HepG2 (cell line): ENCODE results near the gene SIRPB2. TPM values are rescaled to one million over a fixed set of nuclear protein-coding genes. Genes with fewer than 3 reads are reported as not detected.

ENCODE experiments used
- ATAC-seq: fragments of 200-7000 bp; cut with Tn5 transposase; 3 replicates; pipeline ENCODE4 v1.9.1; 2020; ENCODE audit warnings: mild to moderate bottlenecking, moderate library complexity
- BruUV-seq: library from RNA; stranded (reverse); fragments of 400-500 nt; replicated peaks from 2 replicates; lab custom pipeline; 2021; lab: Mats Ljungman, UMichigan
- CTCF ChIA-PET: fragments of 300-600 bp; formaldehyde crosslinking; extraction: SDS; loops from one replicate; lab custom pipeline; 2021; ENCODE audit warnings: low total read pairs, inconsistent platforms, low intra/inter-chr PET ratio; lab: Yijun Ruan, JAX
- POLR2A ChIA-PET: fragments of 350-600 bp; sonication (Branson Sonifier 250); formaldehyde crosslinking; loops from one replicate; lab custom pipeline; 2020; ENCODE audit warnings: antibody characterized with exemption, inconsistent platforms; lab: Yijun Ruan, JAX
- DNase-seq: peaks from one replicate; pipeline ENCODE4 v3.0.0-alpha.2; 2015; ENCODE audit warnings: low spot score
- FAIRE-seq: peaks from 3 replicates; lab custom pipeline; 2011; peaks lifted over from hg19 to GRCh38; lab: Jason Lieb, UNC
- H2AFZ ChIP-seq: one replicate; pipeline ENCODE4 v1.6.1; 2011; ENCODE audit warnings: low read length, inconsistent platforms
- H3K27ac ChIP-seq: fragments of 300-600 bp; 3 replicates; pipeline ENCODE4 v1.8.0; 2011; ENCODE audit warnings: mixed run types, mild to moderate bottlenecking, mixed read lengths, low read length, inconsistent platforms; ENCODE audit not compliant: insufficient read depth; ENCODE audit errors: extremely low read length
- H3K27me3 ChIP-seq, 2 experiments: fragments of 200-600 bp in 1 of 2; 2 replicates in 1 of 2; 3 replicates in 1 of 2; pipeline versions ENCODE4 v1.6.0 to v1.8.0; 2011; ENCODE audit warnings: low read length in 2 of 2, mild to moderate bottlenecking in 2 of 2, moderate library complexity in 2 of 2, inconsistent platforms in 1 of 2; ENCODE audit not compliant: insufficient read depth in 2 of 2, control insufficient read depth in 1 of 2
- H3K36me3 ChIP-seq, 2 experiments: fragments of 200-600 bp in 1 of 2; replicated peaks in 1 of 2; 2 replicates in 1 of 2; 3 replicates in 1 of 2; pipeline versions ENCODE4 v1.5.1 to v1.8.0; 2011; ENCODE audit warnings: low read length in 2 of 2, inconsistent platforms in 1 of 2; ENCODE audit not compliant: insufficient read depth in 2 of 2, control insufficient read depth in 1 of 2
- H3K4me1 ChIP-seq: 2 replicates; pipeline ENCODE4 v1.5.1; 2012; ENCODE audit warnings: low read length, inconsistent platforms; ENCODE audit not compliant: insufficient read depth
- H3K4me2 ChIP-seq: 2 replicates; pipeline ENCODE4 v1.6.0; 2011; ENCODE audit warnings: low read depth, low read length, inconsistent platforms
- H3K4me3 ChIP-seq, 3 experiments: fragments of 200-600 bp in 1 of 3; sonication (generic), shearing (Covaris generic) in 1 of 3; replicated peaks in 1 of 3; 2 replicates each; pipeline ENCODE4 v1.5.1; 2011 to 2016; ENCODE audit warnings: low read length in 3 of 3, inconsistent platforms in 2 of 3, low read depth in 2 of 3, mild to moderate bottlenecking in 2 of 3, control low read depth in 1 of 3, mixed read lengths in 1 of 3; ENCODE audit not compliant: insufficient read depth in 1 of 3
- H3K79me2 ChIP-seq: one replicate; pipeline ENCODE4 v1.6.1; 2011; ENCODE audit warnings: low read length, inconsistent platforms; ENCODE audit not compliant: insufficient read depth
- H3K9ac ChIP-seq: 2 replicates; pipeline ENCODE4 v1.6.0; 2011; ENCODE audit warnings: mild to moderate bottlenecking, low read depth, low read length, inconsistent platforms; ENCODE audit not compliant: insufficient read depth
- H3K9me3 ChIP-seq: 2 replicates; pipeline ENCODE4 v1.5.1; 2012; ENCODE audit warnings: mild to moderate bottlenecking, low read length
- H4K20me1 ChIP-seq: 2 replicates; pipeline ENCODE4 v1.6.0; 2011; ENCODE audit warnings: inconsistent platforms, mild to moderate bottlenecking, low read length, moderate library complexity; ENCODE audit not compliant: insufficient read depth
- ASH2L ChIP-seq: fragments of 300-600, 200-600 bp; sonication (generic); IDR thresholded peaks from 2 replicates; pipeline ENCODE4 v1.7.0; 2017; ENCODE audit warnings: low read depth, mild to moderate bottlenecking, moderate library complexity, mixed read lengths, low read length; ENCODE audit not compliant: insufficient read length
- CCAR2 ChIP-seq: fragments of 200-400 bp; formaldehyde crosslinking; optimal IDR thresholded peaks from 2 replicates; pipeline ENCODE3; 2018; ENCODE audit warnings: low read depth, mild to moderate bottlenecking, low read length, moderate library complexity
- CHD4 ChIP-seq: fragments of 200-600 bp; sonication (generic); IDR thresholded peaks from 2 replicates; pipeline ENCODE4 v1.7.0; 2017; ENCODE audit warnings: mild to moderate bottlenecking, low read length, borderline replicate concordance
- GFI1 ChIP-seq: sonication (generic); formaldehyde crosslinking; IDR thresholded peaks from 2 replicates; pipeline ENCODE4 v1.5.0; 2020; ENCODE audit warnings: missing genetic modification reagents, mild to moderate bottlenecking, borderline replicate concordance
- SOX6 ChIP-seq, 2 experiments: fragments of 450-650 bp in 1 of 2; sonication (generic) in 1 of 2; formaldehyde crosslinking in 1 of 2; IDR thresholded peaks; 2 replicates each; pipeline versions ENCODE4 v1.4.0 to v1.6.1; 2017 to 2020; ENCODE audit warnings: antibody characterized with exemption in 1 of 2, mild to moderate bottlenecking in 1 of 2, missing genetic modification reagents in 1 of 2
- ZNF335 ChIP-seq: sonication (generic); formaldehyde crosslinking; IDR thresholded peaks from 2 replicates; pipeline ENCODE4 v1.4.0; 2020; ENCODE audit warnings: missing genetic modification reagents
- ZNF382 ChIP-seq: sonication (generic); formaldehyde crosslinking; IDR thresholded peaks from 2 replicates; pipeline ENCODE4 v1.5.0; 2020; ENCODE audit warnings: missing genetic modification reagents, mild to moderate bottlenecking, borderline replicate concordance
- ZNF564 ChIP-seq: sonication (generic); formaldehyde crosslinking; IDR thresholded peaks from 2 replicates; pipeline ENCODE4 v1.8.1; 2023; ENCODE audit warnings: mild to moderate bottlenecking, missing genetic modification reagents
- ZNF629 ChIP-seq: sonication (generic); formaldehyde crosslinking; conservative IDR thresholded peaks from 2 replicates; pipeline ENCODE4 v1.5.0; 2020; ENCODE audit warnings: missing genetic modification reagents
- WGBS: methylation state at CpG from one replicate; pipeline ENCODE4 v1.1.6; 2017; ENCODE audit warnings: low lambda C conversion rate; 5-methylcytosine and 5-hydroxymethylcytosine counted together
- in situ Hi-C: cut with HindIII; loops from 2 replicates; pipeline ENCODE4 v1.10.0; 2017; ENCODE audit warnings: low pct_unique_long_range_greater_than_20kb; ENCODE audit not compliant: extremely low pct_ligation_motif_present
- intact Hi-C: fragments of 100-400 bp; cut with micrococcal nuclease; formaldehyde crosslinking; loops from one replicate; pipeline ENCODE4 v1.10.0; 2022; ENCODE audit not compliant: unreplicated experiment
- polyA plus RNA-seq, 8 experiments: library from polyadenylated mRNA; depleted of rRNA in 3 of 8; stranded (reverse) in 7 of 8; unstranded in 1 of 8; fragments of >200 nt; fragmentation: Illumina TruSeq in 4 of 8; extraction: Trizol in 4 of 8; gene quantifications; 2 replicates each; pipeline versions ENCODE4 v1.2.1 to v1.2.3, GENCODE V29; 2011 to 2016; ENCODE audit warnings: low read depth in 4 of 8, missing spikeins in 1 of 8, mixed read lengths in 1 of 8; ENCODE audit not compliant: insufficient read depth in 1 of 8
- total RNA-seq, 5 experiments: library from RNA; depleted of rRNA; stranded (reverse); fragments of >200 nt; fragmentation: Illumina TruSeq; extraction: Trizol; gene quantifications; 2 replicates each; pipeline ENCODE4 v1.2.3, GENCODE V29; 2016; ENCODE audit warnings: low read depth in 1 of 5
- TF ChIP-seq, protein P1 (sequence below): sonication (generic); formaldehyde crosslinking; IDR thresholded peaks from 2 replicates; pipeline ENCODE4 v1.4.0; 2020; ENCODE audit warnings: mild to moderate bottlenecking, missing genetic modification reagents, borderline replicate concordance
- TF ChIP-seq, protein P2 (sequence below): sonication (generic); formaldehyde crosslinking; IDR thresholded peaks from 2 replicates; pipeline ENCODE4 v1.5.0; 2020; ENCODE audit warnings: missing genetic modification reagents
- TF ChIP-seq, protein P3 (sequence below): IDR thresholded peaks from 2 replicates; pipeline ENCODE4 v1.6.1; 2016; ENCODE audit warnings: low read depth
- TF ChIP-seq, protein P4 (sequence below): sonication (generic); formaldehyde crosslinking; IDR thresholded peaks from 2 replicates; pipeline ENCODE4 v1.5.0; 2020; ENCODE audit warnings: missing genetic modification reagents

The SIRPB2 gene
- total and polyA plus RNA-seq, 2 of the 13 experiments (the other 11 are each of a cell fraction or from before 2014, with no cell fraction given), result not detected

DNA sequence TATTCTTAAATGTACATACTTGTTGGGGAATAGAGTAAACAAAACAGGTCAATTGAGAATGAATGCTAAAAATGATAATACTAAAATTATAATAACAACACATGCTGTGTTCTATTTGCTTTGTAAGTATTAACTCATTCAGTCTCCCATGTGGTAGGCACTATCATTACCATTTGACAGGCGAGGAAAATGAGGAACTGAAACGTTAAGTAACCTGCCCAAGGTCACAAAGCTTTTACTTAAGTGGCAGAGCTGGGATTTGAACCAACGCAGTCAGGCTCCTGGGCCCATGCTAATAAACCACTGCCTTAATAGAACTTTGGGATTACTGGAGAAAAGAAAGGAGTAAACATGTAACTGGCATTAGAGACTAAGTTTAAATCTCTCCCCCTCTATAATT is 28.4 kb downstream of the SIRPB2 start:
- intact Hi-C loops (no loop called here), in situ Hi-C loops (no loop called here)
- Histone ChIP-seq H3K36me3 (peaks cover 37 to 61% of the 10 kb centered on the region in 2 experiments), H4K20me1 (peaks cover 16% of the 10 kb centered on the region), H3K4me1 (peaks cover 36% of the 10 kb centered on the region), H3K9me3 (no peaks in the 10 kb centered on the region), H3K27me3 (no peaks in the 10 kb centered on the region; a peak in 1 of 5 replicates), H3K4me2 (no peak overlapping the region), H2AFZ (no peak overlapping the region), H3K27ac (no peak overlapping the region), H3K79me2 (peaks cover 58% of the 10 kb centered on the region), H3K4me3 (no peak overlapping the region), H3K9ac (no peak overlapping the region)
- TF ChIP-seq CHD4, result no peak
- TF ChIP-seq SOX6 (IDR thresholded peaks at IDR 0.05), result no peak
- TF ChIP-seq SOX6 (CRISPR knock-in tag; IDR thresholded peaks at IDR 0.05), result no peak
- TF ChIP-seq ZNF564 (CRISPR knock-in tag), result no peak
- TF ChIP-seq, protein P1, sequence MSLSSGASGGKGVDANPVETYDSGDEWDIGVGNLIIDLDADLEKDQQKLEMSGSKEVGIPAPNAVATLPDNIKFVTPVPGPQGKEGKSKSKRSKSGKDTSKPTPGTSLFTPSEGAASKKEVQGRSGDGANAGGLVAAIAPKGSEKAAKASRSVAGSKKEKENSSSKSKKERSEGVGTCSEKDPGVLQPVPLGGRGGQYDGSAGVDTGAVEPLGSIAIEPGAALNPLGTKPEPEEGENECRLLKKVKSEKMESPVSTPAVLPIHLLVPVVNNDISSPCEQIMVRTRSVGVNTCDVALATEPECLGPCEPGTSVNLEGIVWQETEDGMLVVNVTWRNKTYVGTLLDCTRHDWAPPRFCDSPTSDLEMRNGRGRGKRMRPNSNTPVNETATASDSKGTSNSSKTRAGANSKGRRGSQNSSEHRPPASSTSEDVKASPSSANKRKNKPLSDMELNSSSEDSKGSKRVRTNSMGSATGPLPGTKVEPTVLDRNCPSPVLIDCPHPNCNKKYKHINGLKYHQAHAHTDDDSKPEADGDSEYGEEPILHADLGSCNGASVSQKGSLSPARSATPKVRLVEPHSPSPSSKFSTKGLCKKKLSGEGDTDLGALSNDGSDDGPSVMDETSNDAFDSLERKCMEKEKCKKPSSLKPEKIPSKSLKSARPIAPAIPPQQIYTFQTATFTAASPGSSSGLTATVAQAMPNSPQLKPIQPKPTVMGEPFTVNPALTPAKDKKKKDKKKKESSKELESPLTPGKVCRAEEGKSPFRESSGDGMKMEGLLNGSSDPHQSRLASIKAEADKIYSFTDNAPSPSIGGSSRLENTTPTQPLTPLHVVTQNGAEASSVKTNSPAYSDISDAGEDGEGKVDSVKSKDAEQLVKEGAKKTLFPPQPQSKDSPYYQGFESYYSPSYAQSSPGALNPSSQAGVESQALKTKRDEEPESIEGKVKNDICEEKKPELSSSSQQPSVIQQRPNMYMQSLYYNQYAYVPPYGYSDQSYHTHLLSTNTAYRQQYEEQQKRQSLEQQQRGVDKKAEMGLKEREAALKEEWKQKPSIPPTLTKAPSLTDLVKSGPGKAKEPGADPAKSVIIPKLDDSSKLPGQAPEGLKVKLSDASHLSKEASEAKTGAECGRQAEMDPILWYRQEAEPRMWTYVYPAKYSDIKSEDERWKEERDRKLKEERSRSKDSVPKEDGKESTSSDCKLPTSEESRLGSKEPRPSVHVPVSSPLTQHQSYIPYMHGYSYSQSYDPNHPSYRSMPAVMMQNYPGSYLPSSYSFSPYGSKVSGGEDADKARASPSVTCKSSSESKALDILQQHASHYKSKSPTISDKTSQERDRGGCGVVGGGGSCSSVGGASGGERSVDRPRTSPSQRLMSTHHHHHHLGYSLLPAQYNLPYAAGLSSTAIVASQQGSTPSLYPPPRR, result no peak
- TF ChIP-seq, protein P2, sequence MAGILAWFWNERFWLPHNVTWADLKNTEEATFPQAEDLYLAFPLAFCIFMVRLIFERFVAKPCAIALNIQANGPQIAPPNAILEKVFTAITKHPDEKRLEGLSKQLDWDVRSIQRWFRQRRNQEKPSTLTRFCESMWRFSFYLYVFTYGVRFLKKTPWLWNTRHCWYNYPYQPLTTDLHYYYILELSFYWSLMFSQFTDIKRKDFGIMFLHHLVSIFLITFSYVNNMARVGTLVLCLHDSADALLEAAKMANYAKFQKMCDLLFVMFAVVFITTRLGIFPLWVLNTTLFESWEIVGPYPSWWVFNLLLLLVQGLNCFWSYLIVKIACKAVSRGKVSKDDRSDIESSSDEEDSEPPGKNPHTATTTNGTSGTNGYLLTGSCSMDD (CRISPR knock-in tag), result no peak
- no peak for TF ChIP-seq ASH2L
- no peak for TF ChIP-seq ZNF335
- TF ChIP-seq, protein P3, sequence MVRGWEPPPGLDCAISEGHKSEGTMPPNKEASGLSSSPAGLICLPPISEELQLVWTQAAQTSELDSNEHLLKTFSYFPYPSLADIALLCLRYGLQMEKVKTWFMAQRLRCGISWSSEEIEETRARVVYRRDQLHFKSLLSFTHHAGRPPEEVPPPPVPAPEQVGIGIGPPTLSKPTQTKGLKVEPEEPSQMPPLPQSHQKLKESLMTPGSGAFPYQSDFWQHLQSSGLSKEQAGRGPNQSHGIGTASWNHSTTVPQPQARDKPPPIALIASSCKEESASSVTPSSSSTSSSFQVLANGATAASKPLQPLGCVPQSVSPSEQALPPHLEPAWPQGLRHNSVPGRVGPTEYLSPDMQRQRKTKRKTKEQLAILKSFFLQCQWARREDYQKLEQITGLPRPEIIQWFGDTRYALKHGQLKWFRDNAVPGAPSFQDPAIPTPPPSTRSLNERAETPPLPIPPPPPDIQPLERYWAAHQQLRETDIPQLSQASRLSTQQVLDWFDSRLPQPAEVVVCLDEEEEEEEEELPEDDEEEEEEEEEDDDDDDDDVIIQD (CRISPR knock-in tag), result no peak
- TF ChIP-seq, protein P4, sequence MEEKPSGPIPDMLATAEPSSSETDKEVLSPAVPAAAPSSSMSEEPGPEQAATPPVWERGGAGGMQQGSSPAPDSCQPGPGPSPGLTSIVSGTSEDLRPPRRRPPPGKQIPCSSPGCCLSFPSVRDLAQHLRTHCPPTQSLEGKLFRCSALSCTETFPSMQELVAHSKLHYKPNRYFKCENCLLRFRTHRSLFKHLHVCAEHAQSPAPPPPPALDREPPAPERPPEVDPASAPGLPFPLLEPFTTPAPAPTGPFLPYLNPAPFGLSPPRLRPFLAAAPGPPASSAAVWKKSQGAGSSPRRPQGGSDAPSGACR, result no peak
- no peak for TF ChIP-seq GFI1 (CRISPR knock-in tag)
- no peak for TF ChIP-seq ZNF382 (CRISPR knock-in tag)
- no peak for TF ChIP-seq ZNF629 (CRISPR knock-in tag)
- TF ChIP-seq CCAR2, result no peak
- ChIA-PET POLR2A (no interaction called here), CTCF (no interaction called here)
- ATAC-seq (no peak), DNase-seq (no peak), FAIRE-seq (no peak)
- WGBS, result 95% methylated on average over 3 of the region's 3 CpGs
- no TSS peak for BruUV-seq
